ENCODE results near the gene VPS26A. TPM values are rescaled to one million over a fixed set of nuclear protein-coding genes. Genes with fewer than 3 reads are reported as not detected.

Gene VPS26A
- polyA plus RNA-seq, 3 donors: 10.1 to 58.3 (median 42.1) TPM

GRCh38 chr10:69211524-69211923, 87.5 kb downstream of the VPS26A start:
- H4K20me1 ChIP-seq (ENCODE audit: insufficient read depth, low read length): no peaks in the 10 kb centered on the region
- Mint-ChIP-seq H3K27me3 (ENCODE audit: low read depth in 3 of 3) (peaks cover 2 to 8% (median 7%) of the 10 kb centered on the region in 3 donors), H3K4me1 (peaks cover 24% of the 10 kb centered on the region), H3K36me3 (peaks cover 20 to 26% of the 10 kb centered on the region in 2 donors), H3K9me3 (peaks cover 0 to 5% (median 2%) of the 10 kb centered on the region in 7 donors), H3K4me3 (no peak overlapping the region), H3K27ac (no peak overlapping the region)
- WGBS (ENCODE audit: insufficient coverage): 100% methylated on average over 3 of the region's 3 CpGs
- H3K27me3 ChIP-seq (ENCODE audit: control insufficient read depth in 2 of 2, insufficient read depth in 2 of 2, low read length in 2 of 2): no peaks in the 10 kb centered on the region
- H3K9ac ChIP-seq (ENCODE audit: insufficient read depth, low read length, poor library complexity, severe bottlenecking): no peak overlapping the region
- DNase-seq: no peak
- intact Hi-C loops (cut with micrococcal nuclease): no loop called here
- H3K4me2 ChIP-seq (replicated peaks; ENCODE audit: extremely low read depth, low read length, poor library complexity, severe bottlenecking): no peak overlapping the region
- TF ChIP-seq CTCF (IDR thresholded peaks at IDR 0.05): no peak
- H3K36me3 ChIP-seq (replicated peaks in 1 of 2; ENCODE audit: control insufficient read depth in 1 of 2, insufficient read depth in 2 of 2, low read length in 2 of 2): peaks cover 22 to 30% of the 10 kb centered on the region in 2 donors
- H2AFZ ChIP-seq (ENCODE audit: insufficient read depth, low read depth, low read length, poor library complexity, severe bottlenecking): no peak overlapping the region
- no peaks in the 10 kb centered on the region for H3K9me3 ChIP-seq (replicated peaks in 1 of 2; ENCODE audit: control insufficient read depth in 1 of 2, insufficient read depth in 1 of 2, low read length in 2 of 2)
- H3K4me3 ChIP-seq (replicated peaks in 1 of 3; ENCODE audit: low read depth in 2 of 3, low read length in 3 of 3): no peak overlapping the region
- no peak overlapping the region for H3K27ac ChIP-seq (ENCODE audit: low read depth in 1 of 2, low read length in 2 of 2)
- no peaks in the 10 kb centered on the region for H3K79me2 ChIP-seq (ENCODE audit: insufficient read depth, low read length)
- H3K4me1 ChIP-seq (ENCODE audit: control insufficient read depth in 1 of 2, insufficient read depth in 2 of 2, low read length in 2 of 2): peaks cover 13 to 14% of the 10 kb centered on the region in 2 donors

DNA sequence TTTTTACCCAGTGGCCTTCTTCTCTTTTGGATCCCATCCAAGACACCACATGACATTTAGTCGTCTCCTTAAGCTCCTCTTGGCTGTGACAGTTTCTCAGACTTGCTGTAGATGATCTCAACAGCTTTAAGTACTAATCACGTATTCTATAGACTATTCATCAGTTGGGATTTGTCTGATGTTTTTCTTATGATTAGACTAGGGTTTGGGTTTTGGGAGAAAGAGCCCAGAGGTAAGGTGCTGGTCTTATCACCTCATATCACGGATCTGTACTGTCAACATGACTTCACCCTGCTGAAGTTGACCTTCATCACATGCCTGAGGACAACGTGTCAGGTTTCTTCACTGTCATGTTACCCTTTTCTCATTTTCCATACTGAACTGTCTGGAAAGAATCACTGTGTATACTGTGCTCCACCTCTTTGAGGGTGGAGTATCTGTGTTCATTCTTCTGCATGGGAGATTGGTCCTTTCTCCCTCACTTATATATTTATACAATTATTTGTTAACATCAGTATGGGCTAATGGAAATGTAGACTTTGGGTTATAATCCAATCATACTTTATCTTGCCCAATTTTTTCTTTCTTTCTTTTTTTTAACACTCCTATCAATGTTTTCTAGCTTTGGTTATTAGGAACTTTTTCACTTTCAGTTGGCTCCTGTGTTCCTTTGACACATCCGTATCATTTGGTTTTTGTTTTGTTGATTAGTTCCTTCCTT, 89.8 kb downstream of the VPS26A start:
- H3K79me2 ChIP-seq (ENCODE audit: insufficient read depth, low read length): no peaks in the 10 kb centered on the region
- H3K4me3 ChIP-seq (replicated peaks in 1 of 3; ENCODE audit: low read depth in 2 of 3, low read length in 3 of 3): no peak overlapping the region
- H3K9me3 ChIP-seq (replicated peaks in 1 of 2; ENCODE audit: control insufficient read depth in 1 of 2, insufficient read depth in 1 of 2, low read length in 2 of 2): no peaks in the 10 kb centered on the region
- Mint-ChIP-seq H3K9me3 (peaks cover 0 to 8% (median 2%) of the 10 kb centered on the region in 7 donors), H3K4me1 (peaks cover 19% of the 10 kb centered on the region), H3K4me3 (no peak overlapping the region), H3K27ac (no peak overlapping the region), H3K27me3 (ENCODE audit: low read depth in 3 of 3) (peaks cover 0 to 8% (median 8%) of the 10 kb centered on the region in 3 donors), H3K36me3 (peaks cover 3 to 4% of the 10 kb centered on the region in 2 donors)
- H3K9ac ChIP-seq (ENCODE audit: insufficient read depth, low read length, poor library complexity, severe bottlenecking): no peak overlapping the region
- intact Hi-C loops (cut with micrococcal nuclease): no loop called here
- no peak for TF ChIP-seq CTCF (IDR thresholded peaks at IDR 0.05)
- H3K36me3 ChIP-seq (replicated peaks in 1 of 2; ENCODE audit: control insufficient read depth in 1 of 2, insufficient read depth in 2 of 2, low read length in 2 of 2): peaks cover under 1 to 8% of the 10 kb centered on the region in 2 donors
- H3K4me1 ChIP-seq (ENCODE audit: control insufficient read depth in 1 of 2, insufficient read depth in 2 of 2, low read length in 2 of 2): peaks cover 13 to 14% of the 10 kb centered on the region in 2 donors
- no peak overlapping the region for H3K4me2 ChIP-seq (replicated peaks; ENCODE audit: extremely low read depth, low read length, poor library complexity, severe bottlenecking)
- H3K27me3 ChIP-seq (ENCODE audit: control insufficient read depth in 2 of 2, insufficient read depth in 2 of 2, low read length in 2 of 2): no peaks in the 10 kb centered on the region
- DNase-seq: peak in 1 of 3 donors; percentile 6
- WGBS (ENCODE audit: insufficient coverage): no CpG with 5 or more reads among the region's 5 CpGs
- no peak overlapping the region for H2AFZ ChIP-seq (ENCODE audit: insufficient read depth, low read depth, low read length, poor library complexity, severe bottlenecking)
- H4K20me1 ChIP-seq (ENCODE audit: insufficient read depth, low read length): no peaks in the 10 kb centered on the region
- no peak overlapping the region for H3K27ac ChIP-seq (ENCODE audit: low read depth in 1 of 2, low read length in 2 of 2)
